Chondrocyte (in vitro differentiated cells): Measurements from ENCODE around the gene DMD. TPM values are rescaled to one million over a fixed set of nuclear protein-coding genes. Genes with fewer than 3 reads are reported as not detected.
"Not testable (repeated sequence)": the region's sequence is repeated elsewhere in the genome, so short reads cannot be mapped to it uniquely, and the experiment has no call there.

Experiments used
- DNase-seq: peaks from one replicate; pipeline ENCODE4 v3.0.0; 2021; ENCODE audit warnings: mixed read lengths, low spot score
- H3K27ac Mint-ChIP-seq: one replicate; pipeline ENCODE4 v1.8.0; 2021; ENCODE audit warnings: mild to moderate bottlenecking, moderate library complexity, mixed read lengths; ENCODE audit not compliant: unreplicated experiment
- H3K27me3 Mint-ChIP-seq: 2 replicates; pipeline ENCODE4 v1.8.0; 2021; ENCODE audit warnings: low read depth, mixed read lengths
- H3K36me3 Mint-ChIP-seq: 2 replicates; pipeline ENCODE4 v1.8.0; 2021; ENCODE audit warnings: low read depth, mixed read lengths
- H3K4me1 Mint-ChIP-seq: 2 replicates; pipeline ENCODE4 v1.8.0; 2021; ENCODE audit warnings: low read depth, mild to moderate bottlenecking, mixed read lengths
- H3K4me3 Mint-ChIP-seq: one replicate; pipeline ENCODE4 v1.8.0; 2021; ENCODE audit warnings: mild to moderate bottlenecking, moderate library complexity, mixed read lengths; ENCODE audit not compliant: unreplicated experiment
- H3K9me3 Mint-ChIP-seq: 2 replicates; pipeline ENCODE4 v1.8.0; 2021; ENCODE audit warnings: low read depth, mixed read lengths
- CTCF ChIP-seq: fragments of 200-600 bp; sonication (generic); IDR thresholded peaks from 2 replicates; pipeline ENCODE4 v1.5.0; 2021; ENCODE audit warnings: antibody characterized with exemption, mild to moderate bottlenecking, moderate library complexity
- total RNA-seq: library from RNA; stranded (reverse); gene quantifications from 3 replicates; pipeline ENCODE4 v1.2.1, GENCODE V29; 2021

Gene DMD
- total RNA-seq, 1 donor from 2014 or later, result 201 TPM

GRCh38 chrX:32749070-32749469 lies 462.3 kb downstream of the DMD start:
- H3K4me1 Mint-ChIP-seq, result peaks cover 6% of the 10 kb centered on the region
- H3K27me3 Mint-ChIP-seq, result no peaks in the 10 kb centered on the region
- no peak for TF ChIP-seq CTCF
- H3K27ac Mint-ChIP-seq, result no peak overlapping the region
- no peaks in the 10 kb centered on the region for H3K9me3 Mint-ChIP-seq
- no peak for DNase-seq
- H3K36me3 Mint-ChIP-seq, result no peaks in the 10 kb centered on the region
- H3K4me3 Mint-ChIP-seq, result no peak overlapping the region

- H3K36me3 Mint-ChIP-seq, result no peaks in the 10 kb centered on the region
- peaks cover 6% of the 10 kb centered on the region for H3K4me1 Mint-ChIP-seq
- TF ChIP-seq CTCF, result no peak
- H3K4me3 Mint-ChIP-seq, result no peak overlapping the region
- H3K27ac Mint-ChIP-seq, result no peak overlapping the region
- peaks cover 2% of the 10 kb centered on the region for H3K9me3 Mint-ChIP-seq
- no peak for DNase-seq
- no peaks in the 10 kb centered on the region for H3K27me3 Mint-ChIP-seq
Observed at GRCh38 chrX:32745323-32745722, 466.0 kb downstream of the DMD start.

GRCh38 chrX:32744921-32745320 lies 466.4 kb downstream of the DMD start:
- H3K4me3 Mint-ChIP-seq, result no peak overlapping the region
- no peak overlapping the region for H3K27ac Mint-ChIP-seq
- no peak for DNase-seq
- TF ChIP-seq CTCF, result no peak
- H3K27me3 Mint-ChIP-seq, result no peaks in the 10 kb centered on the region
- peaks cover 6% of the 10 kb centered on the region for H3K9me3 Mint-ChIP-seq
- no peaks in the 10 kb centered on the region for H3K36me3 Mint-ChIP-seq
- H3K4me1 Mint-ChIP-seq, result peaks cover 6% of the 10 kb centered on the region

- no peaks in the 10 kb centered on the region for H3K36me3 Mint-ChIP-seq
- TF ChIP-seq CTCF, result no peak
- no peak overlapping the region for H3K4me3 Mint-ChIP-seq
- peaks cover 6% of the 10 kb centered on the region for H3K4me1 Mint-ChIP-seq
- H3K27ac Mint-ChIP-seq, result no peak overlapping the region
- no peak for DNase-seq
- H3K9me3 Mint-ChIP-seq, result peaks cover 7% of the 10 kb centered on the region
- no peaks in the 10 kb centered on the region for H3K27me3 Mint-ChIP-seq
Observed at GRCh38 chrX:32741910-32742309, 469.4 kb downstream of the DMD start.

- Mint-ChIP-seq H3K4me3 (no peak overlapping the region), H3K9me3 (peaks cover 8% of the 10 kb centered on the region), H3K27ac (no peak overlapping the region), H3K27me3 (no peaks in the 10 kb centered on the region), H3K4me1 (no peaks in the 10 kb centered on the region), H3K36me3 (no peaks in the 10 kb centered on the region)
- DNase-seq, result no peak
- TF ChIP-seq CTCF, result no peak
Observed at GRCh38 chrX:32708542-32708941, 502.8 kb downstream of the DMD start.

GRCh38 chrX:32705385-32705784 lies 506.0 kb downstream of the DMD start:
- not testable (repeated sequence) for H3K4me1 Mint-ChIP-seq, H3K4me3 Mint-ChIP-seq, H3K36me3 Mint-ChIP-seq, H3K27ac Mint-ChIP-seq, H3K27me3 Mint-ChIP-seq, DNase-seq
- H3K9me3 Mint-ChIP-seq, result peaks cover 12% of the 10 kb centered on the region
